ENCODE measurements around the gene MRGPRX4.

- TF ChIP-seq CTCF (IDR thresholded peaks at IDR 0.05) = no peak
- no peak for TF ChIP-seq POLR2A (IDR thresholded peaks at IDR 0.05)
Observed at GRCh38 chr11:18204771-18205170, 32.1 kb downstream of the MRGPRX4 start.
